ENCODE data around the gene RABEP2.
A peak's percentile ranks its signal among the peaks of the same experiment; 100 is the strongest.

RABEP2 gene

GRCh38 chr16:28865001-28865688, 59.9 kb downstream of the RABEP2 start:
- H2BK120ac ChIP-seq (ENCODE audit: low read depth, low read length) = no peak overlapping the region
- no peak overlapping the region for H2AFZ ChIP-seq (ENCODE audit: low read length)
- H3K36me3 ChIP-seq (replicated peaks in 1 of 2; ENCODE audit: control insufficient read depth in 2 of 2, insufficient read depth in 2 of 2, low read length in 2 of 2) = peaks cover 23 to 40% of the 10 kb centered on the region in 2 donors
- H3K18ac ChIP-seq (ENCODE audit: low read length) = no peak overlapping the region
- no peak overlapping the region for H2BK15ac ChIP-seq (ENCODE audit: low read length)
- no peak overlapping the region for H3K14ac ChIP-seq (ENCODE audit: low read length)
- H3K27ac ChIP-seq (replicated peaks; ENCODE audit: low read length) = no peak overlapping the region
- no peak overlapping the region for H3K9ac ChIP-seq (ENCODE audit: low read depth, low read length, poor library complexity)
- H4K91ac ChIP-seq (ENCODE audit: low read depth, low read length, poor library complexity) = no peak overlapping the region
- no peak overlapping the region for H4K8ac ChIP-seq (ENCODE audit: low read depth, low read length)
- no peak overlapping the region for H2BK12ac ChIP-seq (ENCODE audit: low read length)
- H2AK5ac ChIP-seq (ENCODE audit: low read depth, low read length) = no peak overlapping the region
- H3K79me1 ChIP-seq (ENCODE audit: low read depth, low read length) = peaks cover 21% of the 10 kb centered on the region
- H3K4ac ChIP-seq (ENCODE audit: low read length) = no peak overlapping the region
- DNase-seq (ENCODE audit: low spot score) = no peak
- H3K4me3 ChIP-seq (ENCODE audit: low read length in 2 of 2) = peak overlapping the region in 1 of 2 donors; percentile 99
- peaks cover 0 to 2% of the 10 kb centered on the region in 2 donors for H3K9me3 ChIP-seq (replicated peaks in 1 of 2; ENCODE audit: control insufficient read depth in 2 of 2, insufficient read depth in 1 of 2, low read depth in 1 of 2, low read length in 2 of 2)
- no CpG with 5 or more reads among the region's 12 CpGs for WGBS, 2 donors (ENCODE audit: extremely low coverage in 2 of 2, insufficient read length in 2 of 2, insufficient replicate concordance in 1 of 2)
- H3K23ac ChIP-seq (ENCODE audit: low read depth, low read length, poor library complexity) = no peak overlapping the region
- H2BK5ac ChIP-seq (ENCODE audit: low read length) = no peak overlapping the region
- H3K4me1 ChIP-seq (ENCODE audit: control insufficient read depth in 2 of 2, insufficient read depth in 1 of 2, low read depth in 1 of 2, low read length in 2 of 2) = peaks cover 6 to 12% of the 10 kb centered on the region in 2 donors
- H3K27me3 ChIP-seq (ENCODE audit: control insufficient read depth in 3 of 3, insufficient read depth in 3 of 3, low read depth in 1 of 3, low read length in 3 of 3) = no peaks in the 10 kb centered on the region
- no peak overlapping the region for H3K4me2 ChIP-seq (ENCODE audit: insufficient read depth, low read length, poor library complexity, severe bottlenecking)

- Histone ChIP-seq H3K4me1 (ENCODE audit: control insufficient read depth in 2 of 2, insufficient read depth in 1 of 2, low read depth in 1 of 2, low read length in 2 of 2) (peaks cover 6 to 12% of the 10 kb centered on the region in 2 donors), H3K18ac (ENCODE audit: low read length) (peak overlapping the region; percentile 90), H3K4me3 (ENCODE audit: low read length in 2 of 2) (peak overlapping the region; percentile 94 to 99), H4K8ac (ENCODE audit: low read depth, low read length) (no peak overlapping the region), H2BK15ac (ENCODE audit: low read length) (no peak overlapping the region), H3K9ac (ENCODE audit: low read depth, low read length, poor library complexity) (peak overlapping the region; percentile 93), H3K27me3 (ENCODE audit: control insufficient read depth in 3 of 3, insufficient read depth in 3 of 3, low read depth in 1 of 3, low read length in 3 of 3) (no peaks in the 10 kb centered on the region), H3K9me3 (replicated peaks in 1 of 2; ENCODE audit: control insufficient read depth in 2 of 2, insufficient read depth in 1 of 2, low read depth in 1 of 2, low read length in 2 of 2) (no peaks in the 10 kb centered on the region), H3K4ac (ENCODE audit: low read length) (no peak overlapping the region), H2BK5ac (ENCODE audit: low read length) (peak overlapping the region; percentile 7), H2BK12ac (ENCODE audit: low read length) (no peak overlapping the region), H2BK120ac (ENCODE audit: low read depth, low read length) (no peak overlapping the region), H2AFZ (ENCODE audit: low read length) (peak overlapping the region; percentile 100), H3K23ac (ENCODE audit: low read depth, low read length, poor library complexity) (peak overlapping the region; percentile 98), H3K4me2 (ENCODE audit: insufficient read depth, low read length, poor library complexity, severe bottlenecking) (peak overlapping the region; percentile 76), H4K91ac (ENCODE audit: low read depth, low read length, poor library complexity) (no peak overlapping the region), H3K36me3 (replicated peaks in 1 of 2; ENCODE audit: control insufficient read depth in 2 of 2, insufficient read depth in 2 of 2, low read length in 2 of 2) (peaks cover 13 to 30% of the 10 kb centered on the region in 2 donors), H3K79me1 (ENCODE audit: low read depth, low read length) (peaks cover 21% of the 10 kb centered on the region), H2AK5ac (ENCODE audit: low read depth, low read length) (peak overlapping the region; percentile 0), H3K14ac (ENCODE audit: low read length) (peak overlapping the region; percentile 57), H3K27ac (replicated peaks; ENCODE audit: low read length) (no peak overlapping the region)
- no peak for DNase-seq (ENCODE audit: low spot score)
- WGBS, 2 donors (ENCODE audit: extremely low coverage in 2 of 2, insufficient read length in 2 of 2, insufficient replicate concordance in 1 of 2) = no CpG with 5 or more reads among the region's 42 CpGs
These were observed 60.9 kb downstream of the RABEP2 start for GRCh38 chr16:28863929-28864793.

GRCh38 chr16:28859326-28859725, 65.7 kb downstream of the RABEP2 start:
- Histone ChIP-seq H3K4me2 (ENCODE audit: insufficient read depth, low read length, poor library complexity, severe bottlenecking) (no peak overlapping the region), H3K79me1 (ENCODE audit: low read depth, low read length) (peaks cover 4% of the 10 kb centered on the region), H2BK120ac (ENCODE audit: low read depth, low read length) (no peak overlapping the region), H4K8ac (ENCODE audit: low read depth, low read length) (no peak overlapping the region), H4K91ac (ENCODE audit: low read depth, low read length, poor library complexity) (no peak overlapping the region), H3K18ac (ENCODE audit: low read length) (no peak overlapping the region), H3K23ac (ENCODE audit: low read depth, low read length, poor library complexity) (no peak overlapping the region), H3K9me3 (replicated peaks in 1 of 2; ENCODE audit: control insufficient read depth in 2 of 2, insufficient read depth in 1 of 2, low read depth in 1 of 2, low read length in 2 of 2) (no peaks in the 10 kb centered on the region), H3K4ac (ENCODE audit: low read length) (no peak overlapping the region), H2AK5ac (ENCODE audit: low read depth, low read length) (no peak overlapping the region), H3K9ac (ENCODE audit: low read depth, low read length, poor library complexity) (no peak overlapping the region), H3K4me1 (ENCODE audit: control insufficient read depth in 2 of 2, insufficient read depth in 1 of 2, low read depth in 1 of 2, low read length in 2 of 2) (peaks cover 1% of the 10 kb centered on the region in 2 donors), H3K27ac (replicated peaks; ENCODE audit: low read length) (no peak overlapping the region), H2BK15ac (ENCODE audit: low read length) (no peak overlapping the region), H3K27me3 (ENCODE audit: control insufficient read depth in 3 of 3, insufficient read depth in 3 of 3, low read depth in 1 of 3, low read length in 3 of 3) (no peaks in the 10 kb centered on the region), H2BK5ac (ENCODE audit: low read length) (no peak overlapping the region), H3K4me3 (ENCODE audit: low read length in 2 of 2) (no peak overlapping the region), H3K36me3 (replicated peaks in 1 of 2; ENCODE audit: control insufficient read depth in 2 of 2, insufficient read depth in 2 of 2, low read length in 2 of 2) (no peaks in the 10 kb centered on the region), H3K14ac (ENCODE audit: low read length) (no peak overlapping the region), H2BK12ac (ENCODE audit: low read length) (no peak overlapping the region), H2AFZ (ENCODE audit: low read length) (no peak overlapping the region)
- DNase-seq (ENCODE audit: low spot score) = no peak
- WGBS, 2 donors (ENCODE audit: extremely low coverage in 2 of 2, insufficient read length in 2 of 2, insufficient replicate concordance in 1 of 2) = no CpG with 5 or more reads among the region's 4 CpGs

GRCh38 chr16:28858421-28858820, 66.6 kb downstream of the RABEP2 start:
- no peak overlapping the region for H3K9ac ChIP-seq (ENCODE audit: low read depth, low read length, poor library complexity)
- H3K27me3 ChIP-seq (ENCODE audit: control insufficient read depth in 3 of 3, insufficient read depth in 3 of 3, low read depth in 1 of 3, low read length in 3 of 3) = no peaks in the 10 kb centered on the region
- no peak overlapping the region for H3K4me2 ChIP-seq (ENCODE audit: insufficient read depth, low read length, poor library complexity, severe bottlenecking)
- no peak overlapping the region for H4K8ac ChIP-seq (ENCODE audit: low read depth, low read length)
- no peaks in the 10 kb centered on the region for H3K4me1 ChIP-seq (ENCODE audit: control insufficient read depth in 2 of 2, insufficient read depth in 1 of 2, low read depth in 1 of 2, low read length in 2 of 2)
- H3K4ac ChIP-seq (ENCODE audit: low read length) = no peak overlapping the region
- no peak overlapping the region for H3K14ac ChIP-seq (ENCODE audit: low read length)
- no peak overlapping the region for H2BK15ac ChIP-seq (ENCODE audit: low read length)
- no peak overlapping the region for H3K18ac ChIP-seq (ENCODE audit: low read length)
- H3K79me1 ChIP-seq (ENCODE audit: low read depth, low read length) = no peaks in the 10 kb centered on the region
- no peak overlapping the region for H2AFZ ChIP-seq (ENCODE audit: low read length)
- no peak overlapping the region for H2BK12ac ChIP-seq (ENCODE audit: low read length)
- no peak overlapping the region for H2AK5ac ChIP-seq (ENCODE audit: low read depth, low read length)
- no peak overlapping the region for H3K4me3 ChIP-seq (ENCODE audit: low read length in 2 of 2)
- WGBS, 2 donors (ENCODE audit: extremely low coverage in 2 of 2, insufficient read length in 2 of 2, insufficient replicate concordance in 1 of 2) = no CpG with 5 or more reads among the region's 8 CpGs
- no peak overlapping the region for H4K91ac ChIP-seq (ENCODE audit: low read depth, low read length, poor library complexity)
- no peaks in the 10 kb centered on the region for H3K36me3 ChIP-seq (replicated peaks in 1 of 2; ENCODE audit: control insufficient read depth in 2 of 2, insufficient read depth in 2 of 2, low read length in 2 of 2)
- H3K27ac ChIP-seq (replicated peaks; ENCODE audit: low read length) = no peak overlapping the region
- no peak overlapping the region for H2BK5ac ChIP-seq (ENCODE audit: low read length)
- no peak overlapping the region for H2BK120ac ChIP-seq (ENCODE audit: low read depth, low read length)
- H3K23ac ChIP-seq (ENCODE audit: low read depth, low read length, poor library complexity) = no peak overlapping the region
- no peak for DNase-seq (ENCODE audit: low spot score)
- no peaks in the 10 kb centered on the region for H3K9me3 ChIP-seq (replicated peaks in 1 of 2; ENCODE audit: control insufficient read depth in 2 of 2, insufficient read depth in 1 of 2, low read depth in 1 of 2, low read length in 2 of 2)
